Cardiac fibroblast (primary cell): ENCODE measurements around the gene ADAM22.

Source experiments
- DNase-seq, 2 donors: peaks; one replicate each; pipeline versions ENCODE4 v3.0.0 to v3.0.0-alpha.2; 2010; ENCODE audit warnings: low read depth in 2 of 2
- H3K4me3 ChIP-seq, 2 donors: replicated peaks in 1 of 2; 1 replicate in 1 of 2; 2 replicates in 1 of 2; pipeline ENCODE4 v1.5.1; 2011; ENCODE audit warnings: low read depth in 2 of 2, low read length in 2 of 2, mild to moderate bottlenecking in 2 of 2, moderate library complexity in 1 of 2
- TF ChIP-seq, protein P1 (sequence below): IDR thresholded peaks from one replicate; pipeline ENCODE4 v1.5.1; 2011; ENCODE audit warnings: low read depth, mild to moderate bottlenecking, low read length, inconsistent platforms

ADAM22 gene

DNA sequence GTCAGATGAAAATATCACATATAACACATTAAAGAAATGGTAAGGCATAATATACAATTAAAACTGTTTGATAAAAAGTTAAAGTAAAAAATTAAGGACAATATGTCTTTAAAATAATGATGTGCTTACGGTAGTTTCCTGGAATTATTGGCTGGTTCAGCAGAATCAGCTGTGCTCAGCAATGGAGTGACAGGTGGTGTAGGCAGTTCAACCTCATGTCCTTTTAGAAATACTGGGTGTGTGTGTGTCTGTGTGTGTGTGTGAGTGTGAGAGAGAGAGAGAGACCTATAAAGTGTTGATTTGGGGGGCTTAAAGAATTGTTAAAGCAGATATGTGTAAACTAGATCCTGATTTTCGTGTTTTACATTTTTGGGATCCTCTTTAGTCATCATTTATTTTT, 141.2 kb downstream of the ADAM22 start:
- TF ChIP-seq, protein P1, sequence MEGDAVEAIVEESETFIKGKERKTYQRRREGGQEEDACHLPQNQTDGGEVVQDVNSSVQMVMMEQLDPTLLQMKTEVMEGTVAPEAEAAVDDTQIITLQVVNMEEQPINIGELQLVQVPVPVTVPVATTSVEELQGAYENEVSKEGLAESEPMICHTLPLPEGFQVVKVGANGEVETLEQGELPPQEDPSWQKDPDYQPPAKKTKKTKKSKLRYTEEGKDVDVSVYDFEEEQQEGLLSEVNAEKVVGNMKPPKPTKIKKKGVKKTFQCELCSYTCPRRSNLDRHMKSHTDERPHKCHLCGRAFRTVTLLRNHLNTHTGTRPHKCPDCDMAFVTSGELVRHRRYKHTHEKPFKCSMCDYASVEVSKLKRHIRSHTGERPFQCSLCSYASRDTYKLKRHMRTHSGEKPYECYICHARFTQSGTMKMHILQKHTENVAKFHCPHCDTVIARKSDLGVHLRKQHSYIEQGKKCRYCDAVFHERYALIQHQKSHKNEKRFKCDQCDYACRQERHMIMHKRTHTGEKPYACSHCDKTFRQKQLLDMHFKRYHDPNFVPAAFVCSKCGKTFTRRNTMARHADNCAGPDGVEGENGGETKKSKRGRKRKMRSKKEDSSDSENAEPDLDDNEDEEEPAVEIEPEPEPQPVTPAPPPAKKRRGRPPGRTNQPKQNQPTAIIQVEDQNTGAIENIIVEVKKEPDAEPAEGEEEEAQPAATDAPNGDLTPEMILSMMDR, result no peak

DNA sequence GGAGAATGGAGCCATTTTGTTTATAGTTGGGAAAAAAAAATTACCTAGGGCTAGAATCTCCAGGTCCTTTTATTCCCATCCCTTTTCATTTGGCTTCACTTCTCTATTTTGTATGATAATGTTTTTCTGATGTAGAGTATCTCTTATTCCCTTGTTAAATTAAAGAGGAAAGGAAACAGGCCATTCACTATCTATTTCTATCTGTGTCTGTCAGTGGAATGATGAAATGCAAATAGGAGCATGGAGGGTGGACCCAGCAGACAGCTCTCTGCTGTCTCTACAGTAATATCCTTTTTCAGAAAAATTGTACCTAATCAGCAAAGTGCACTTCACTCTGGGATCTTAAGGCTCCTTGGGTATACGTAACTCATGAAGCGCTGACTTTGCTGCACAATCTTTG, 149.8 kb downstream of the ADAM22 start:
- TF ChIP-seq, protein P1, result no peak
- no peak overlapping the region for H3K4me3 ChIP-seq
- no peak for DNase-seq

More for the DNA sequence above, 141.2 kb downstream of the ADAM22 start:
- H3K4me3 ChIP-seq, result no peak overlapping the region
- DNase-seq, result no peak

DNA sequence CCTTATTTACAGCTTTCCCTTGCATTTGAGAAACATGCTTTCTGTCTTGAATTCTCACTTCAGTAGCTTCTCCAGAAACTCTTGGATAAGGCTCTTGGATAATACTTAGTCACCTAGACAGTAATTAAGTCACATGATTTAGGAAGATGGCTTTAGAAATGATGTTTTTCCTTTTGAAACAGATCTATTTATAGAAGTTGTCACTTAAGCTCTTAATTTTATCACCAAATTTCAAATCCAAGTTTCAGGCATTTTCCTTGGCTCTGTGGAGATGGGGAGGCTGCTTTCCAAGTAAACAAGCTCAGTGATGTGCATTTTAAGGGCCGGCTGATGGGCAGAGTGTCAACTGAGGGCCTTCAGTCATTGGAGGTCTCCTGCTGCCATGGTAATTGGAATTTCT, 155.5 kb downstream of the ADAM22 start:
- no peak for DNase-seq
- no peak overlapping the region for H3K4me3 ChIP-seq
- TF ChIP-seq, protein P1, result no peak

DNA sequence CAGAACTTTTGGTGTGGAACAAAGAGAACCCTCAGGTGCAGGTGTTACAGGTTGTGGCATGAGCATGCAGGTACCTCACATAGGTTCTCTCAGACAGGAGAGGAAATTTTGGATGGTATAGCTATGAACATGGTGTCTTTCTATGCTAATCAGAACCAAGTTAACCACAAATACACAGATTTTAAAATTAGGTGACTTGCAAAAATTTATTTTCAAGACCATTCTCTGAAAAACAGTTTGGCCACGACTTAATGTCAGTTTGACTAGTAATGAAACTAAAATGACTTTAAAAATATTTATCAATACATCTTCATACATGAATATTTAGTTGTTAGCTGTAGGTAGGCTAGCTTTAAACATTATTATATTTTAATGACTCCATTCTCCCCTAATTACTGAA, 156.2 kb downstream of the ADAM22 start:
- H3K4me3 ChIP-seq, result no peak overlapping the region
- DNase-seq, result no peak
- TF ChIP-seq, protein P1, result no peak

DNA sequence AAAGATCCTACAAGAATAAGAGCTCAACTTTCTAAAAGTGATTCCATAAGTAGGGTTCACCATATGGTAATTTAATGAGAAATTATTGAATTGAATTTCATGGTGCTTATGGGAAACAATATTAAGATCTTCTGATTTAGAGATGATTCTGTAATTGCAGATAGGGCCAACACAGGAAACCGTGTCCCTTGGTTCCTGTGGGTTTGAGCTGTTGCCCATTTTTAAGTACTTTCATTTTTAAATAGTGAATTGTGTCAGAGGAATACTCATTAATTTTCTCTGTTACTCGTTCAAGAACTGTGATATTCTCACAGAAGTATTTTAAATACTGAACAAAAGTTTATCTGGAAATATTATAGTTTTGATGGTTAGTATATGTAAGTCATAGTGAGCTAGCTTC, 156.6 kb downstream of the ADAM22 start:
- H3K4me3 ChIP-seq, result no peak overlapping the region
- no peak for DNase-seq
- TF ChIP-seq, protein P1, result no peak

DNA sequence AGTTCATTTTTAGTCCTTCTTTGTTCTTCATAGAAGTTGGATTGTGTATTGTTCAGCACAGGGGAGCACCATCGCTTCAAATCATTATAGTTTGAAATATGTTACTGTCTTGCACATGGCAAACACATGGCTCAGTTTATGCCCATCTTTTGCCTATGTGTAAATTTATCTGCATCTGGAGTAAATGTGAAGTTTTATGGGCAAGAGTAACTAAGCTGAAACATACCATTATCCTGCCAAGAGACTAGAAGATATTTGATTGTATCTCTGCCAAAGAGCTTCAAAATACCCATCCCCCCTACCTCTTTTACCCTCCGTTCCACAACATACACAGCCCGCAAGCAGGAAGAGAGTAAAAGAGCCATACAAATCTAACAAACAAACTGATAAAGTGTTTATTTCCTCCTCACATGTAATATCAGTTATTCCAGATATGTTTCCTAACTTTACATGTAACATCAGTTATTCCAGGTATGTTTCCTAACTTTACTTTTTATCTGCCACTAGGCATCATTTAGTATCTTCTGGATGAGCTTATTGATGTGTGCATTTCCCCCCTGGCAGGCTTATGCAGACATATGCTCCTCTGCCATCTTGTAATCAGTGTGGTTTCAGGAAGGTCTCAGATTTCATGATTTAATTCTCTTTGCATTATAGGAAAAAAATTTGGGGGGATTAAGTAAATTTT, 158.1 kb downstream of the ADAM22 start:
- TF ChIP-seq, protein P1, result no peak
- DNase-seq, result no peak
- no peak overlapping the region for H3K4me3 ChIP-seq

DNA sequence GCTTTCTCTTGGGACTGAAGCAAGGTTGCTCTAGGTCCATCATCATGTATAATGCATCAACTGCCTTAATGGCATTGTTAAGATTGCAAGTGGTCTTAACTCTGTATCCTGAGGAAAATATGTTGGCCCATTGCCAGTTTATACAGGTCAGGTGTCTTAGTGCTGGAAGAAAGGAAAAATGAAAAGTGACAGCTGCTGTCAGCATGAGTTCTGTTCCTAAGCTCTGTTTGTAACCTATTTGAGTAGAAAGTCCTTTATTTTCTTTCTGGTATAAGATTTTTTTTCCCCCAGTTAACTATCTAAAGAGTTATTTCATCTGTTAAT, 158.6 kb downstream of the ADAM22 start:
- DNase-seq, result no peak
- H3K4me3 ChIP-seq, result no peak overlapping the region
- TF ChIP-seq, protein P1, result no peak
